ENCODE data around the gene BRMS1.
A peak's percentile ranks its signal among the peaks of the same experiment; 100 is the strongest.
"Not testable (repeated sequence)": the region's sequence is repeated elsewhere in the genome, so short reads cannot be mapped to it uniquely, and the experiment has no call there.

BRMS1 gene

DNA sequence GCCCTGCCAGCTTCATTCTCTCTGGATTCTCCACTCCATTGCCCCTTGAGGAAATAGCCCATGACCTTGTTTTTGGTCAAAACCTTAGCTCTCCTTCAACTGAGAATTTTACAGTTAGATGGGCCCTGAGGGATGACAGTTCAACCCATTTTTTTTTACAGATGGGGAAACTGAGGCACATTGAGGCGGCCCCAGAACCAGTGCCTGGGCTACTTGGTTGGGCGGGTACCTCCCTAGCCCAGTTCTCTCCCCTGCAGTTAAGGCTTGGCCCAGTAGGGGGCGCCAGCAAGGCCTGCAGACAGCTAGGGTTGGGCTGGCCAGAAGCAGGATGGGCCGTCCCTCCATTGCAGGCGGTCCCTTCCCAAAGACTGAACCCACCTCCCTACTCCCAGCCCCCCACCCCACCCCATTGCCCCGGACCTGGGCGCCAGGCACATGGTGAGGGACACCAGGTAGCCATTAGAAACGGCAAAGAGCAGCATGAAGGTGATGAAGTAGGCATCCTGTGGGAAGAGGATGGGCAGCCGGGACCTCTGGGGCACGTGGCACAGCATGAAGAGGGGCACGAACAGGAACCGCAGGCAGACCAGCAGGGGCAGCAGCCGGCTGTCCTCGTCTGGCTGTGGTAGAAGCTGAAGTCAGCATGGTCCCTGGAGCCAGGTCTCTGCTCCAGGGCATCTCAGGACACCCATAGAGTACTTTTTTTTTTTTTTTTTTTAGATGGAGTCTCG, 19.1 kb upstream of the BRMS1 start:
- no peak for DNase-seq (ENCODE audit: low read depth, low spot score)

DNA sequence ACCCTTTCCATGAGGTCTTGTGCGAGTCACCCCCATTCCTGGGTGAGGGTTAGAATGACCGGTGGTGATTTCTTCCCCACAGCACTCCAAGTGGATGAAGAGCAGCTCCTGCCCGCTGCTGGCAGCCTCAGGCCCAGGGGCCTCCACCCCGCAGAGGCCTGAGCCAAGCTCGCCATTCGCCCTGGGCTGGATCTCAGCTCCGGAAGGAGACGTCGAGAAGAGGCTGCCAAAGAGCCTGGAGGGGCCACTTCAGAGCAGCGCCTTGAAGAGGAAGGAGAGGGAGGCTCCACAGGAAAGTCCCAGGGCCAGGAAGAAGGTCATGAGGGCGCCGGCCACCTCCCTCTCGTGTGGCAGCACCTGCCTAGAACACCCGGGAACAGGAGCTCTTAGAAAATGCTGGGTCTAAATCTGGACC, 18.3 kb upstream of the BRMS1 start:
- DNase-seq (ENCODE audit: low read depth, low spot score), result no peak

DNA sequence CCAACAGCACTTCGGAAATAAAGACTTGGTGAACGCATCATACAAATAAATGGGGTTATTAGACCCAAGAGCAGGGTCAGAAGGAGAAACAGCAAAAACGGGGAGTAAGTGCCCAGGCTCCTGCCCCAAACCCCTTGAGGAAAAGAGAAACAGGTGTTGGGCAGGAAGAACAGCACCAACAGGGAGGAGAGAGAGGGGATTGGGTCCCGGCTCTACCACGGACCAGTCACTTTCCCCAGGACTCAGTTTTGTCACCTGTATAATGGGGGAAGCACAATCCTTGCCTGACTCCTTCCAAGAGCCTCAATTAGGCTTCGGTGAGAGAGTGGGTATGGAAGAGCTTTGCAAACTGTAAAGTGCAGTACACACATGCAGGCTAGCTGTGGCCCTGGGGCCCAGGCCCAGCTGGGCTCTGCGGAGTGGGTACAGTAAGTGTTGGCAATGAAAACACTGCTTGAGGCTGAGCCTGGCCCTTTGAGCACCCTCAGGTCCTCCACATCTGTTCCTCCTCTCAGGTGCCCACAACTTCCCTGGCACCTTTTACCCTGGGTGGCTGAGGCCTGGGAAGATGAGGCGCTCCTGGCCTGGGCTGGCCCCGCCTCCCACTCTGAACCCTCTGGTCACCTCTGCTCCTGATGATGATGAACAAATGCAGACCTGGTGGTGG, 17.7 kb upstream of the BRMS1 start:
- DNase-seq (ENCODE audit: low read depth, low spot score), result no peak

DNA sequence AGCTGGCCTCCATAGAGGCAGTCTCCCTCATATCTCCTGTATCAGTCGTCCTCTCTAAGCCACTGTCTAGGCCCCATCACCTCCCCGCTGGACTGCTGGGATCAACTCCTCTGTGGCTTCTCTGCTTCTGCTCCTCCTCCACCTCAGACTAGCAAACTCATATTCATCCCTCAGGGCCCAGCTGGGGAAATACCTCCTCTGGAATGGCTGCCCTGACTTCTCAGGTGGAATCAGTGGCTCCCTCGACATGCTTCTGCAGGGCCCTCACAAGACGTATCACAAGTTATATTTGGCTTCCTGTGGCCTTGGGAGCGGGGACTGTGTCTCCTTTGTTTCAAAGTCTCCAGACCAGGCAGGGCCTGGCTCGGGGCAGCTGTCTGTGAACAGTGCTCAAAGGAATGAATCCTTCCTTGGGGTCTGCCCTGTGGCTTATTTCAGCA, 16.6 kb upstream of the BRMS1 start:
- no peak for DNase-seq (ENCODE audit: low read depth, low spot score)

DNA sequence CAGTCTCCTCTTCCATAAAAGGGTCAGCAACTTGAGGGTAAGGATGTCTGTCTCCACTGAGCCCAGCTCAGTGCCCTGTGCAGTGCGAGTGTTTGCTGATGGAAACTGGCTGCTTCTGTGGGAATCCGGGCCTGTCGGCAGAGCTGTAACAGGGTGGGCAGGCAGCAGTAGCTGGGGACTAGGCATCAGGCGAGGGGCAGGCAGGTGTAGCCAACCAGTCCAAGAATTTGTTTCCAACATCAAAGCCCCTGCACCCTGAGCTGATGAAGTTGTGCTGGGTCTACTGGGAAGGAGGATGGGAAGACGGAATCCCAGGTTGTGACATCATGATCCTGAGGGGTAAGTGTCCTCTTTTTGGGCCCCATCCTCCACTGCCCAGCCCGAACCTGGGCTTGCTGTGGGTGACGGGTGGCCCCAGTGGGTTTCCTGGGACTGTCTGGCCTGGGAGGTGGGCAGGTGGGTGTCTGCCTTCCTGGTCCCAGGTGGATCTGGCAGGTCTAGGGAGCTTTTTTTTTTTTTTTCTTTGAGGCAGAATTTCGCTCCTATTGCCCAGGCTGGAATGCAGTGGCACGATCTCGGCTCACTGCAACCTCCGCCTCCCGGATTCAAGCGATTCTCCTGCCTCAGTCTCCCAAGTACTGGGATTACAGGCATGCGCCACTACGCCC, 15.6 kb upstream of the BRMS1 start:
- no peak for DNase-seq (ENCODE audit: low read depth, low spot score)

DNA sequence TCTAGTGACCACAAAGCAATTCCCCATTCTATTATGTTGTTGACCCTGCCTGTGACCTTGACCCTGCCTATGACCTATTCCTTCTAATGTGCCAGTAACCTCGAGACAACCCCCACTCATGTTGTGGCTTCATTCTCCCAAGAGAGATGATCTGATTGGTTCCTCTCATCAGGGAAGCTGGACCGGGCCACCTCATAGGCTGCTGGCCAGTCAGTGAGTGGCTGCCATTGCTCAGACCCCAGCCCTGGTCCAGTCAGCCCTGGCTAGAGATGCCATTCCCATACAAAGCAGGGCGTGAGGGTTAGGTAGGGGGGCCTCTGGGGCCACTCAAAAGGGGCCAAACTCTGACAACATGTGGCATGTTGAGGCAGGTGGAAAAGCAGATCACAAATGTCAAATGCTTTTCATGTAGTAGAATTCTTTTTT, 14.8 kb upstream of the BRMS1 start:
- no peak for DNase-seq (ENCODE audit: low read depth, low spot score)

DNA sequence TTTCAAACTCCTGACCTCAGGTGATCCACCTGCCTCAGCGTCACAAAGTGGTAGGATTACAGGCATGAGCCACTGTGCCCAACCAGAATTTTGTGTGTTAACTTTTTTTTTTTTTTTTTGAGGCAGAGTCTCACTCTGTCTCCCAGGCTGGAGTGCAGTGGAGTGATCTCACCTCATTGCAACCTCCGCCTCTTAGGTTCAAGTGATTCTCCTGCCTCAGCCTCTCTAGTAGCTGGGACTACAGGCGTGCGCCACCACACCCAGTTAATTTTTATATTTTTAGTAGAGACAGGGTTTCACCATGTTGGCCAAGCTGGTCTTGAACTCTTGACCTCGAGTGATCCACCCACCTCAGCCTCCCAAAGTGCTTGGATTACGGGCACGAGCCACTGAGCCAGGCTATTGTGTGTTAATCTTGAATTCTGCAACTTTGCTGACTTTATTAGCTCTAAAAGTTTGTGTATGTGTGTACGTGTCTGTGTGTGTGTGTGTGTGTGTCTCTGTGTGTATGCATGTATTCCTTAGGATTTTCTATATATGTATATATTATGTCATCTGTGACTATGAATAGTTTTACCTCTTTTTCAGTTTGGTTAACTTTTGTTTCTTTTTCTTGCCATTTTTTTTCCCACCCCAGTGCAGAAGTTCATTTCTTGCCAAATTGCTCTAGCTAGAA, 5.8 kb upstream of the BRMS1 start:
- DNase-seq (ENCODE audit: low read depth, low spot score), result not testable (repeated sequence)

DNA sequence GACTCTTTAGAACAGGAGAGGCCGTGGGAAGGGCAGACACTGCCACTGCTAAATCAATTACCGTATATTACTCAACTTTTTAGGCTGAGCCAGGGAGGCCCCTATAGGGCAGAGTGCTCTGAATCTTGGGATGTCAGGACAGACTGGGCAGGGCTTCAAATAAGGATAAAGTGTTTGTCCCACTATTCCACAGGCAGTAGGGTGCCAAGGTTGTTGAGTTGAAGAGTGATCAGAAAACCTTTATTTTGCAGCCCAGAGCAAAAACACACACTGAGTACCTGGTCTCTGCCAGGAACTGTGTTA, 4.1 kb upstream of the BRMS1 start:
- DNase-seq (ENCODE audit: low read depth, low spot score), result no peak

DNA sequence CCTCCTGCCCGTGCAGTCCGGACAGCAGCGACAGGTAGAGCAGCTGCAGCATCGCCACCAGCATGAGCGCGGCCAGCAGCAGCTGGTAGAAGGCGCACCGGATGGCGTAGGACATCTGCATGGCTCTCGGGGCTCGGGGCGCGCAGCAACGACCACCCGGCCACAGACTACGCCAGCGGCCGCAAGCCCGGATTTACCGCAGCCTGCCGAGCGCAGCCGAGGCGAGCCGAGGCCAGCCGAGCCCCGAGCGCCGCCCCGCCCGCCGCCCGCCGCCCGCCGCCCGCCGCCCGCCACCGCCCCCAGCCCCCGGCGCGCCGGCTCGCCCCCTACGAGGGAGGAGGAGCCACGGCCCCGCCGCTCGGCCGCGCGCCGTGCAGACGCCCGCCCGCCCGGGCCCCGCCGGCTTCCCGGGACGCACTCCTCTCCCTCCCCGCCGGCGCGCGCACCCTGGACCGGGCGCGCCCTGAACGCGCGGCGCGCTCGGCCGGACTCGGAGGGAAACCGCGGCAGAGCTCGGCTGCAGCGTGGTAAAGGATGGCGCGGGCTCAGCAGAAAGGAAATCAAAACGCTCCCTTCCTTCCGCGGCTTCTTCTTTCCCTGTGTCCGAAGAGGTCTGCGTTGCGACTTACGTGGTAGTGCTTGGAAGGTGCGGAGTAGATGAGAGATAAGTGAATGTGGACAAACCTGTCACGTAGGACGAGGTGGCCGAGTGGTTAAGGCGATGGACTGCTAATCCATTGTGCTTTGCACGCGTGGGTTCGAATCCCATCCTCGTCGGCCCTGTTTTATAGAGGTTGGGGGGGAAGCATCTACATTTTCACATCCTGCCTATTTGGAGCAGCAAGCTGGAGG, 2.7 kb upstream of the BRMS1 start, which contains the start of gene B4GAT1:
Gene B4GAT1 (minus strand): TSS at position 205 of the 852 bp plus-strand sequence. CDS start 84 bp downstream, at position 121.
- peak; percentile 84 for DNase-seq (ENCODE audit: low read depth, low spot score)

DNA sequence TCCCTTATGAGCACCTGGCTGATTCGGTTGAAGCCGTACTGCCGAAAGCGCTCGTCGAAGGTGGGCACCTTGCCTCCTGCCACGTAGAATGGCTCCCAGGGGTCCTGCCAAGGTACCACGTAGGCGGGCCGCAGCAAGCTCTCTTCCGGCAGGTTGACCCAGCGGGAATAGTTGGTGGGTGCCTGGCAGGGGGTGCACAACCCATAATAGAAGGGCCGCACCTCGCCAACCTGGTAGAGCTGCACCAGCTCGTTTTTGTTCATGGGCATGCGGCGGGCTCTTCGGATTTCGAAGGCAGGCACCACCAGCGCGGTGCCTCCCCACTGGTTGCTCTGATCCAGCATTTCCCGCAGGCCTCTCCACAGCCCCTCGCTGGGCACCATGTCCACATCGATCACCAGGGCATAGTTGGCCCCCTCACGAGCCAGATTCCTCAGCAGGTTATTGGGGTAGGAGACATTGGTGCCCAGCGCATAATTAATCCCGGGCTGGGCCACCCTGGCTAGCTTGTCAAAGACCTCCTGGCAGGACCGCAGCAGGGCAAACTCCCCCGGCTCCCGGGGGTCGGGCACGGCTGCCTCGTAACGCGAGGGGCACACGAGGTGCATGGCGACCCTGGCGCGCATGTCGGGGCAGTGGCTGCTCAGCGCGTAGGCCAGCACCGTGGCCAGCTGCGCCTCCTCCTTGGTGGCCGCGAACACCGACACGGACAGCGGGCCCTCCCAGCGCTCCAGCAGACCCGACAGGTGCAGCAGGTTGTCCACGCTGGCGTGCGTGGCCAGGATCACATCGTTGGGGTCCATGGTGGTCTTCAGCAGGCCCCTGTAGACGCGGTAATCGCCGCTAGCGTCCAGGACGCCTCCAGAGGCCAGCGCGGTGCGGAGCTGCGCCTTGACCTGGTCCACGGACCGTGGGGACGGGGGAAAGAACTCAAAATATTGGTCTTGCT, 1.8 kb upstream of the BRMS1 start:
- DNase-seq (ENCODE audit: low read depth, low spot score), result no peak

DNA sequence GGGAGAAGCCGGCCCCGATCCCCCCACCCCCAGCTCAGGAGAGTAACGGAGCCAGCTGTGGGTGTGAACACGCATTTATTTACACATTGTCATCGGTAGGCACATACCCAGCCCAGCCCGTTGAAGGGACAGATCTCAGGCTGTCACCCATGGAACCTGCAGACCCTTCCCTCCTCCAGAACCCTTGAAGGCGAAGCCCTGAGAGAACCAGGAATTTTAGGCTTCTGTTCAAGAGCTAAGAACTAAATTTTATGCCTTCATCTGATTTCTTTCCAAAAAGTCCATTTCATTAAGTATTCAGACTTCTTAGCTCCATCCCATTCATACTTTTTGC, 379 bp upstream of the BRMS1 start:
- DNase-seq (ENCODE audit: low read depth, low spot score), result no peak

DNA sequence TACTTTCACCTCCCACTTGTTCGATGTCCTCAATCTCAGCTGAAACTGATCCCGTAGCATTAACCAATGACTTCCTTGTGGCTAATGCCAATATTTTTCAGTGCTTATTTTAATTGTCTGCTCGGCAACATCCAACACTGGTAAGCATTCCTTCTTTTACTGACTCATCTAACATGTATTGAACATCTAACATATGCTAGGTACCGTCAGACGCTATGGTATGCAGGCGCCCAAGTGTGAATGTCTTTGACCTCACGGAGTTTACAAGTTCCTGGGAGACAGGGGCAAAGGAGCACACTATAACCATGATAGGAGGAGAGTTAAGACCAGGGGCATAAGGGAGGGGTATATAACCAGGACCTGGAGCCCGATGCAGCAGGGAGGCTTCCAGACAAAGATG, 1.7 kb downstream of the BRMS1 start:
- no peak for DNase-seq (ENCODE audit: low read depth, low spot score)

DNA sequence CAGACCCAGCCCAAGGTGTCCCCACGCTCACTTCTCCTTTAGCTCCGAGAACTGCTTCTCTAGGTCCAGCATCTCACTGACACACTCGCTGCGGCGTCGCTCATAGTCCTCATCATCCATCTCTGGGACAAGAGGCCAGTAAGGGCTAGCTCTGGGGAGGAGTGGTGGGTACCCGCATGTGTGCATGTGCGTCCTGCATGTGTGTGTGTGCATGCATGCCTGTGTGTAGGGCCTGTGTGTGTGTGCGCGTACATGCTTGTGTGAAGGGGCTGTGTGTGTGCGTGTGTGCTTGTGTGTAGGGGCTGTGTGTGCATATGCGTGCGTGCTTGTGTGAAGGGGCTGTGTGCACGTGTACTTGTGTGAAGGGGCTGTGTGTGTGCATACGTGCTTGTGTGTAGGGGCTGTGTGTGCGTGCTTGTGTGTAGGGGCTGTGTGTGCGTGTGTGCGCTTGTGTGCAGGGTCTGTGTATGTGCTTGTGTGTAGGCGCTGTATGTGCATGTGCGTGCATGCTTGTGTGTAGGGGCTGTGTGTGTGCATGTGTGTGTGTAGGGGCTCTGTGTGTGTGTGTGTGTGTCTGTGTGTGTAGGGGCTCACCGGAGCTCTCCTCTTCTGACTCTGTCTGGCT, 3.3 kb downstream of the BRMS1 start:
- DNase-seq (ENCODE audit: low read depth, low spot score), result no peak

DNA sequence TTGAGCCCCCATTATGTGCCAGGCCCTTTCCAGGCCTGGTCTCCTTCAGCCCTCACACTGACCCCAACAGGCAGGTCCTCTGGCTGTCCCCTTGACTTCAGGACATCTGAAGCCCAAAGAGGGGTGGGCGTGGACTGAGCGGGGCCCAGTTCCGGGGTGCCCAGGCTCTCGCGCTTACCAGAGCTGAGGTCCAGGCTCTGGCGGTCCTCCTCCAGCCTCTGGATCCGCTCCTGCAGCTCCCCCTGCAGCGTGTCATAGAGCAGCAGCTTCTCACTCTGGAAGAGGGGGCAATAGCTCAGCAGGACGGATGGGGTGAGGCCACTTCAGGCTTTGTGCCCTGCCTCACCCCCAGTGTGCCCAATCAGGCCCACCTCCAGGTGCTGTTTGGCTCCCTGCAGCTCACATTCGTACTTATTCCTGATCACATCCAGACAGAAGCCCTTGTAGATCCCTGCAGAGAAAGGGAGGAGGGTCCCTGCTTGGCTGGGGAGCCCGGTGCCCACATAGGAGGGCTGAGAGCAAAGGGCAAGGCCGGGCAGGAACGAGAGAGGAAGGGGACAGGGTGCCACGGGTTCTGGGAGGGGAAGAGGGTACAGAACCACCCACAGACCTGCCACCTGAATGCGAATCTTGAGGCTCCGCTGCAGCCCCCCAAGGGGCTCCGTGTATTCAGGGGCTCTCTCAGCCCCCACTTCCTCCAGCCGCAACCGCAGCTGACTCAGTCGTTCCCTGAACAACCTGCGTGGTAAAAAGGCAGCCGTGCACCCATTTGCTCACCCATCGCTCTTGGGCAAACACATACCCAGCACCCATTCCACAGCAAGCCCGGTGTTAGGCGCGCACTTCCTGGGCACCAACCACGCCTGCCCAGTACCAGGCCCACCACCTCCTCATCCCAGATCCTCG, 4.1 kb downstream of the BRMS1 start:
- DNase-seq (ENCODE audit: low read depth, low spot score), result no peak

DNA sequence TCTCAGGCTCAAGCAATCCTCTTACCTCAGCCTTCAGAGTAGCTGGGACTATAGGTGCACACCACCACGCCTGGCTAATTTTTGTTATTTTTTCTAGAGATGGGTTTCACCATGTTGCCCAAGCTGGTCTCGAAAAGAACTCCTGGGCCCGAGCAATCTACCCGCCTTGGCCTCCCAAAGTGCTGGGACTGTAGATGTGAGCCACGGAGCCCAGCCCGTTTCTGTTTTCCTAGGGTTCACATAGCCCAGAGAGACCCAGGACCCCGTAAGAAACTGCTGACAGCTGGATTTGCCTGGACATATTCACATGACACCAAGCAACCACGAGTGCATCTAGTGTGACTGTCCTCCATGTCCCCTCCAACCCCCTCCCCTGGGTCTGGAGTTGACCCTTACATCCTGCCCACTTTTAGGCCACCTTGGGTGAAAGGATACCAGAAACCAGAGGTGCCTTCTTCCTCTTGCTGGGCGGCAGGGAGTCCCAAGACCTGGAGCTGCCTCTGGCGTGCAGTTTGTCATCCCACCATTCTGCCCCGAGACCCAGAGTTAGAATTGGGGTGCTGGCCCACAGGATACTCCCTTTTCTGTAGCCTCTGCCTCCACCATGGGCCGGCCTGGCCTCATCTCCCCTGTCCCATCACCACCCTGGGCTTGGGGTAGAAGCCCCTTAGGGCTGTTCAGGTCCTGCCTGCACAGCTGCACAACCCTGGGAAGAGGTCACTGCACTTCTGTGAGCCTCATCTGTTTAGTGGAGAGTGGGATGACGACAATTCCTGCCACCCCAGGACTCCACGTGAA, 5.0 kb downstream of the BRMS1 start:
- DNase-seq (ENCODE audit: low read depth, low spot score), result no peak

DNA sequence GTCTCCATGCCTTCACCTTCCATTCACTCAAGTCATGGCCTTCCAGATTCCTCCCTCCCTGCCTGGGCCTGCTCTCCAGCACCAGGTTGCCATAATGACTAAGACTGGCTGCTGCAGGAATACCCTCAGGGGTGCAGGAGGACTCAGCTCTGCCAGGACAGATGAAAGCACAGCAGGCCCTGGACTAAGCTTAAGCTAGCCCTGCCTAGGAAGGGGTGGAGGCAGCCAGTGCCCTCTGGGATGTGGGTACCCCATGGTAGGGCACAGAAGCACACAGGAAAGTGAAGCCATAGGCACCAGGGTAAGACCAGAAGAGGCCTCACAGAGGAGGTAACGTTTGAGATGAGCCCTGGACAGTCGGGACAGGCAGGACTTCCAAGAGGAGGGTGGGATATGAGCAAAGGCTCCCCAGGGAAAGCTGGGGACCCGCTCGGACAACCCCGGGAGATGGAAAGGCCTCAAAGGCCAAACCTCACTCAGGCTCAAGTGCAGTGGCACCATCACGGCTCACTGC, 5.7 kb downstream of the BRMS1 start:
- no peak for DNase-seq (ENCODE audit: low read depth, low spot score)

DNA sequence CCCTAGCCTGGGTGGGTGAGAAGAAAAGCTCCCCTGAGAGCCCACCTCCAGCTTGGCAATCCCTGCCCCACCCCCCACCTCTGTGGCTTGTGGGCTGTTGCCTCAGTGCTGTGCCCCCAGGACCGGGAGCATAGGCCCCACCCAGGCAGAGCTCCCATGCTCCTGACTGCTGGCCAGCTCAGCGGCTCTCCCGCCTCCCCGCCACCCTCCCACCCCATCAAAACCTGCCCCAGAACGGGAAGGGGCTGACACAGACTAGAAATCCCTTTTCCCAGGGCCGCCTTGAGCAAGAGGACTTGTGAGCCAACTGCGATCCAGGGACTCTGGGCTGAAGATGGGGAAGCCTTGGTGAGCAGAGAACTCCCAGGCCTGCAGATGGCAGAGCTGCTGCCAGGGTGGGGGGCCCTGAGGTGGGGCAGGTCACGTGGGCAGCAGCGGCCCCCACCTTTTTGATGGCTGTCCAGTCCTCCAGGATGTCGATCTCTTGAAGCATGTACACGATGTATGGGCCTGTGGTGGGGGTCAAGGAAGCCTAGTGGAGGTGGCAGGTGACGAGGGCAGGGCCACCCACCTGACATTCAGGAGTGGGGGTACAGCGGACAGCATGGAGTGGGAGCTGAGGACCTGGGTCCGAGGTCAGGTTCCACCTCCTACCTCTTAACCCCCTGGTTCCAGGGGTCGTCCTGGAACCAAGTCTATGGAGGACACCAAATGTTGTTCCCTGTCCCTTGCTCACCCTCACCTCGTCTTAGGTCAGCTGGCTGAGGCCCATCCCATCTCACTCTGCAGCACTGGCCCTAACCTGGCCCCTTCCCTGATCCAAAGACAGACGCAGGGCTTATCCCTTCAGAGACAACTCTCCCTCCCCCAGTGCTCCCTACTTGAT, 6.4 kb downstream of the BRMS1 start:
- no peak for DNase-seq (ENCODE audit: low read depth, low spot score)
